Measurements from ENCODE around the gene DOLK.

DNA sequence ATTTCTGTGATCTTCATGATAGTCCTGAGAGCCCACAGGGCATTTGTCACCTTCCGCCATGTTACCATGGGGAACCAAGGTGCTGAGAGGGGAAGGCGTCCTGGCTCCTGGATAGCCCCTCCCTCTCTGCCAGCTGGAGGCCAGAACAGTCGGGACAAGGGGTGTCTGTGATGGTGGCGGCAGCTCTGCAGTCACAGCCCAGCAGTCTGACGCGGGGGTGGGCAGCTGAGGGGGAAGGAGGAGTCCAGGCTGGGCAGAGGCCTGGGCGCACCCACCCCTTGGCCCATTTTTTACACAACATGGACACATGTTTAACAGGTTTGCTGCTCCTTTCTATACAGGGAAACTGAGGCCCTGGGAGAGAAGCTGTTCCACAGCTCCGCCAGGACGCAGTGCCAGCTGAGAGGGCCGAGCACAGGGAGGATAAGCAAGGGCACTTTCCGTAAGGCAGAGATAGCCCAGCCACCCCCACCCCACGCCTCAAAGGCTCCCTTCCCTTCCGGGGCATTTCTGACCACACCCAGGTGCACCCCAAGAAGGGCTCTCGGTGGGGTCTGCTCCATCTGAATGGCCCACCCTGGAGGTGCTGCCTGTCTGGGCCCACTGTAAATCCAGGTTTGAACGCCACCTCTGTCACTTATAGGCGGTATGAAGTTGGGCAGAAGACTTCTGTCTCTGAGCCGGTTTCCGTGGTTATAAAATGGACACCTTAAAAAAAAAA, 48.4 kb downstream of the DOLK start:
- TF ChIP-seq CTCF (IDR thresholded peaks at IDR 0.05) (no peak), EP300 (IDR thresholded peaks at IDR 0.05) (no peak)
